Kidney epithelial cell (primary cell): ENCODE measurements around the gene RPP38. TPM values are rescaled to one million over a fixed set of nuclear protein-coding genes. Genes with fewer than 3 reads are reported as not detected.

Experiments
- DNase-seq: peaks from one replicate; pipeline ENCODE4 v3.0.0-alpha.2; 2010; ENCODE audit warnings: low read depth
- H3K27me3 ChIP-seq: 2 replicates; pipeline ENCODE4 v1.6.0; 2011; ENCODE audit warnings: low read length; ENCODE audit not compliant: control insufficient read depth, insufficient read depth
- H3K36me3 ChIP-seq: 2 replicates; pipeline ENCODE4 v1.5.1; 2011; ENCODE audit warnings: low read length; ENCODE audit not compliant: control insufficient read depth, insufficient read depth
- H3K4me3 ChIP-seq: 2 replicates; pipeline ENCODE4 v1.5.1; 2011; ENCODE audit warnings: low read depth, mild to moderate bottlenecking, control low read depth, low read length
- total RNA-seq: library from RNA; depleted of rRNA; stranded (reverse); fragments of >200 nt; gene quantifications from 2 replicates; pipeline ENCODE4 v1.2.3, GENCODE V29; 2015
- TF ChIP-seq, protein P1 (sequence below): IDR thresholded peaks from 2 replicates; pipeline ENCODE4 v1.5.1; 2011; ENCODE audit warnings: mild to moderate bottlenecking, moderate library complexity, low read length, control low read depth, inconsistent platforms; ENCODE audit not compliant: insufficient read depth, poor library complexity, severe bottlenecking

The RPP38 gene
- total RNA-seq, 1 donor from 2014 or later: 23.5 TPM

- no peak for DNase-seq
- TF ChIP-seq, protein P1, sequence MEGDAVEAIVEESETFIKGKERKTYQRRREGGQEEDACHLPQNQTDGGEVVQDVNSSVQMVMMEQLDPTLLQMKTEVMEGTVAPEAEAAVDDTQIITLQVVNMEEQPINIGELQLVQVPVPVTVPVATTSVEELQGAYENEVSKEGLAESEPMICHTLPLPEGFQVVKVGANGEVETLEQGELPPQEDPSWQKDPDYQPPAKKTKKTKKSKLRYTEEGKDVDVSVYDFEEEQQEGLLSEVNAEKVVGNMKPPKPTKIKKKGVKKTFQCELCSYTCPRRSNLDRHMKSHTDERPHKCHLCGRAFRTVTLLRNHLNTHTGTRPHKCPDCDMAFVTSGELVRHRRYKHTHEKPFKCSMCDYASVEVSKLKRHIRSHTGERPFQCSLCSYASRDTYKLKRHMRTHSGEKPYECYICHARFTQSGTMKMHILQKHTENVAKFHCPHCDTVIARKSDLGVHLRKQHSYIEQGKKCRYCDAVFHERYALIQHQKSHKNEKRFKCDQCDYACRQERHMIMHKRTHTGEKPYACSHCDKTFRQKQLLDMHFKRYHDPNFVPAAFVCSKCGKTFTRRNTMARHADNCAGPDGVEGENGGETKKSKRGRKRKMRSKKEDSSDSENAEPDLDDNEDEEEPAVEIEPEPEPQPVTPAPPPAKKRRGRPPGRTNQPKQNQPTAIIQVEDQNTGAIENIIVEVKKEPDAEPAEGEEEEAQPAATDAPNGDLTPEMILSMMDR: no peak
- no peak overlapping the region for H3K4me3 ChIP-seq
- no peaks in the 10 kb centered on the region for H3K27me3 ChIP-seq
- H3K36me3 ChIP-seq: no peaks in the 10 kb centered on the region
Measured at GRCh38 chr10:15137636-15138035, 40.5 kb downstream of the RPP38 start.

GRCh38 chr10:15140698-15141097 is 43.5 kb downstream of the RPP38 start:
- Histone ChIP-seq H3K27me3 (no peaks in the 10 kb centered on the region), H3K4me3 (no peak overlapping the region), H3K36me3 (no peaks in the 10 kb centered on the region)
- no peak for DNase-seq
- TF ChIP-seq, protein P1: no peak

GRCh38 chr10:15141136-15142054 is 44.2 kb downstream of the RPP38 start:
- Histone ChIP-seq H3K4me3 (no peak overlapping the region), H3K27me3 (no peaks in the 10 kb centered on the region), H3K36me3 (no peaks in the 10 kb centered on the region)
- no peak for DNase-seq
- TF ChIP-seq, protein P1: no peak

- no peaks in the 10 kb centered on the region for H3K36me3 ChIP-seq
- TF ChIP-seq, protein P1: no peak
- H3K4me3 ChIP-seq: no peak overlapping the region
- H3K27me3 ChIP-seq: no peaks in the 10 kb centered on the region
- no peak for DNase-seq
Measured at GRCh38 chr10:15144788-15145187, 47.6 kb downstream of the RPP38 start.

DNA sequence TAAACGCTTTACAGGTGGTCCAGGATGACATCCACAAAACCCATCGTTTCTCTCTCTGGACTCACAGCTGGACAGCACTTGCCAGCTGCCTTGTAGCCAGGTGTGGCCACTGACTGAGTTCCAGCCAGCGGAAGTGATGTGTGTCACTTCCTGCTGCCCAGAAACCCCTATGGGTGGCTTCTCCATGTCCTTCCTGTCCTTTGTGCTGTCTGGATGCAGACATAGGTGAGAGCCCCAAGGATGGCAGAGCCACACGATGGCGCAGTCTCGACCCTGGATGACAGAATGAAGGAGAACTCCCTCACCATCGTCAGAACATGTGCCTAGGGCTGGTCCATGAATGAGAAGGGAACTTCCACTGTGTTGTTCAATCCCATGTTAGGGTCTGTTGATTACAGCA is 49.2 kb downstream of the RPP38 start:
- H3K27me3 ChIP-seq: no peaks in the 10 kb centered on the region
- no peak overlapping the region for H3K4me3 ChIP-seq
- DNase-seq: no peak
- TF ChIP-seq, protein P1: no peak
- no peaks in the 10 kb centered on the region for H3K36me3 ChIP-seq
